IPS-20b (cell line): ENCODE results near the gene CDCA8.
"Not testable (repeated sequence)": the region's sequence is repeated elsewhere in the genome, so short reads cannot be mapped to it uniquely, and the experiment has no call there.

ENCODE experiments used
- H3K27ac ChIP-seq: one replicate; pipeline ENCODE4 v1.5.1; 2013; ENCODE audit warnings: low read length
- H3K27me3 ChIP-seq: 2 replicates; pipeline ENCODE4 v1.6.1; 2013; ENCODE audit warnings: mild to moderate bottlenecking, low read length, inconsistent platforms; ENCODE audit not compliant: insufficient read depth
- H3K36me3 ChIP-seq: 2 replicates; pipeline ENCODE4 v1.6.1; 2013; ENCODE audit warnings: low read depth, mild to moderate bottlenecking, inconsistent platforms, low read length, moderate library complexity; ENCODE audit not compliant: insufficient read depth
- H3K4me1 ChIP-seq: 2 replicates; pipeline ENCODE4 v1.6.1; 2013; ENCODE audit warnings: mild to moderate bottlenecking, control low read depth, inconsistent platforms, low read length, moderate library complexity; ENCODE audit not compliant: insufficient read depth
- H3K4me3 ChIP-seq: 2 replicates; pipeline ENCODE4 v1.5.1; 2013; ENCODE audit warnings: mild to moderate bottlenecking, low read length, inconsistent platforms
- H3K9ac ChIP-seq: 2 replicates; pipeline ENCODE4 v1.6.1; 2013; ENCODE audit warnings: low read depth, mild to moderate bottlenecking, inconsistent platforms, low read length, moderate library complexity
- H3K9me3 ChIP-seq: 2 replicates; pipeline ENCODE4 v1.6.1; 2013; ENCODE audit warnings: mild to moderate bottlenecking, low read depth, low read length, inconsistent platforms; ENCODE audit not compliant: insufficient read depth

Gene CDCA8

DNA sequence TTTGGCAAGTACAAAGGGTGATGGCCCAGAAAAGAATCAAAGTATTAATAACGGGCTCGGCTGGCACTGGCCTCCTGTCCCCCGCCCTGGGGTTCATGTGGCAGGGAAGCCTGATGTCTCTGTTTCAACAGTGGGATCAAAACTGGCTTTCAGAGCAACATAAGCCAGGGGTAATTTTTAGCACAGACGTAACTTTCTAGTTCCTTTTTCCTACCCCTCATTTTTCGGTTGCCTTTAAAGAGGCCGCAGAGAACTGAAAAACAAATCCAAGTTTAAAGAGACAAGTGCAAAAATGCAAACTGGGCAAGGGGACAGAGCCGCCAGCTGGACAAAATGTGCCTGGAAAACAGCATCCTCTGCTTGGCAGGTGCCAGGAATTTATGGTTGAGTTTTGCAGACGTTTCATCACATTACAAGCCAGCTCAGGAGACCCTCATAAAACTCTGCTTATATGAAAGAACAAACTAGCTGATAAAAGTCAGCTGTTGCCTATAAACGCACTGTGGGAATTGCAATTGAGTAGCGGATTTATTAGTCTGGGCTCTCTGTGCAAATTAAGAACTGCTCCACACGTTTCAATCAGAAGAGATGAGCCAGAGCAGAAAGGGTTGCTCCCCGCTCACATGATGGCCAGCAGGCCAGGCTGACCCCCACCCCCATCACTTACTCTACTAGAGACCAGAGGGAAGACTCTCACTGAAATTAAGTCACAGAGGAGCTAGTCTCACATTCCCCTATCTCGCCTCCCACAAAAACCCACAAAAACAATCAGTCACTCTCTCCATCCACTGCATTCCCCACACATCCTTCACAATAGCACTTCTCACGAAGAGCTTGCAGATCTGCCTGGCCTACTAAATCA, 15.8 kb upstream of the CDCA8 start:
- Histone ChIP-seq H3K4me1 (no peaks in the 10 kb centered on the region; the same call in 1 of the 2 replicates), H3K27me3 (peaks cover 4% of the 10 kb centered on the region; the same call in 1 of the 2 replicates), H3K9ac (peak overlapping the region; percentile 27; the same call in 1 of the 2 replicates), H3K9me3 (no peaks in the 10 kb centered on the region), H3K27ac (no peak overlapping the region), H3K4me3 (no peak overlapping the region), H3K36me3 (peaks cover 8% of the 10 kb centered on the region)

GRCh38 chr1:37677143-37677439, 15.2 kb upstream of the CDCA8 start:
- Histone ChIP-seq H3K4me1 (no peaks in the 10 kb centered on the region; the same call in 1 of the 2 replicates), H3K27me3 (peaks cover 4% of the 10 kb centered on the region; the same call in 1 of the 2 replicates), H3K9me3 (no peaks in the 10 kb centered on the region), H3K9ac (peak overlapping the region; percentile 27; the same call in 1 of the 2 replicates), H3K4me3 (no peak overlapping the region), H3K27ac (no peak overlapping the region), H3K36me3 (peaks cover 14% of the 10 kb centered on the region)

GRCh38 chr1:37677808-37678207, 14.5 kb upstream of the CDCA8 start:
- no peaks in the 10 kb centered on the region; the same call in 1 of the 2 replicates for H3K4me1 ChIP-seq
- peaks cover 20% of the 10 kb centered on the region for H3K36me3 ChIP-seq
- no peak overlapping the region for H3K4me3 ChIP-seq
- no peaks in the 10 kb centered on the region for H3K9me3 ChIP-seq
- no peak overlapping the region for H3K27ac ChIP-seq
- peaks cover 3% of the 10 kb centered on the region; the same call in 1 of the 2 replicates for H3K27me3 ChIP-seq
- no peak overlapping the region for H3K9ac ChIP-seq

DNA sequence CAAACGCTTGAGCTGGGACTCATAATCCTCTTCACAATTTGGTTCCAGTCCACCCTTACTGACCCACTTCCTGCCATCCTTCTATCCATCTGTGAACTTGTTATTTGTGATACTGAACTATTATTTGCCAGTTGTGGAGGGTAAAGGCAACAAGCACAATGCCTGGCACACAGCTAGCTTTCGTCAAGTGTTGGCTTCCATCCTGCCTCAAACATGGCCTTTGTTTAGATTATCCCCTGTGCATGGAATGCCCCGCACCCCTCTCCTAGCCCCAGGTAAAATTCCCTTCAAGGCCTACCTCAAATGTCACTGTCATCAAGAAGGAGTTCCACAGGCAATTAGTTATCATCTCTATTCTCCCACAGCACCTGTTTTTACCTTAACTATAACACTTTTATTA, 11.4 kb upstream of the CDCA8 start:
- Histone ChIP-seq H3K27ac (no peak overlapping the region), H3K4me1 (no peaks in the 10 kb centered on the region; the same call in 1 of the 2 replicates), H3K36me3 (peaks cover 49% of the 10 kb centered on the region), H3K9ac (no peak overlapping the region), H3K9me3 (no peaks in the 10 kb centered on the region), H3K4me3 (no peak overlapping the region), H3K27me3 (no peaks in the 10 kb centered on the region)

DNA sequence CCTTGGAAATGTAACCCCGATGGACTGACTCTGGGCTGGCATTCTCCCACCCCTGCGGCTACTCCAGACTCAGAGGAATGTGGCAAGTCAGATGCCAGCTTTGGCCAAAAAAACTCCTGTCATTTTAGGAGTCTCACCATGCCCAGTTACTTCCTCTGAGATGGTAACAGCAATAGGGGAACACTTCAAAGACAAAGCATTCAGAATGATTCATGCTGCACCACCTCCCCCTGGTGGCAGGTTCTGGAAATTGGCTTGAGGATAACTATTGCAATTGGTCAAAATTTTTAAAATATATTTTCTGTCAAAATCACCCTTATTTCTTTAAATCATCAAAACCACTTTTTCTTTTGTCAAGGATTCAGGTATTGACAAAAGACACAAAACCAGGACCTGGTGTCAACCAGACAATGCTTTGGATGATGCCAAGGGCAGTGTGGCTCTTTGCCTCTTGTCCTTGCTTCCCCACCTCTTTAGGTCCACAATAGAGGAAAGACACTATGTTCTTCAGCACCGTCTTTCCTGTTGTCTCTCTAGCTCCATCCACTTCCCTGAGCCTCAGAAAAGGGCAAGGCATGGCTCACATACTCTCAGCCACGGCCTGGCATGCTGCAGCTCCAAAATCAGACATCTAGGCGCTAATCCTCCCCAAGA, 9.9 kb upstream of the CDCA8 start:
- H3K9me3 ChIP-seq: no peaks in the 10 kb centered on the region
- H3K4me1 ChIP-seq: no peaks in the 10 kb centered on the region
- no peak overlapping the region for H3K9ac ChIP-seq
- H3K27ac ChIP-seq: no peak overlapping the region
- H3K27me3 ChIP-seq: no peaks in the 10 kb centered on the region
- no peak overlapping the region for H3K4me3 ChIP-seq
- peaks cover 59% of the 10 kb centered on the region for H3K36me3 ChIP-seq

DNA sequence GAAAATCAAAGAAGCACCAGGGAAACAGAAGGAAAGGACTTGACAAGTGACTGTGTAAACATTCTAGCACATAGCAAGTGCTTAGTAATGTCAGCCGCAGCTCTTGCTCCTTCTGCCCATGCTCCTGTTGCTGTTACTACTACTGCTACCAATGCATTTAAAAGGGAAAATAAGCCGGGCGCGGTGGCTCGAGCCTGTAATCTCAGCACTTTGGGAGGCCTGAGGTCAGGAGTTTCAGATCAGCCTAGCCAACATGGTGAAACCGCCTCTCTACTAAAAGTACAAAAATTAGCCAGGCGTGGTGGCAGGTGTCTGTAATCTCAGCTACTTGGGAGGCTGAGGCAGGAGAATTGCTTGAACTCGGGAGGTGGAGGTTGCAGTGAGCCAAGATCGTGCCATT, 8.1 kb upstream of the CDCA8 start:
- peaks cover 75% of the 10 kb centered on the region for H3K36me3 ChIP-seq
- H3K27me3 ChIP-seq, H3K9me3 ChIP-seq, H3K9ac ChIP-seq, H3K4me3 ChIP-seq, H3K27ac ChIP-seq, H3K4me1 ChIP-seq: not testable (repeated sequence)

DNA sequence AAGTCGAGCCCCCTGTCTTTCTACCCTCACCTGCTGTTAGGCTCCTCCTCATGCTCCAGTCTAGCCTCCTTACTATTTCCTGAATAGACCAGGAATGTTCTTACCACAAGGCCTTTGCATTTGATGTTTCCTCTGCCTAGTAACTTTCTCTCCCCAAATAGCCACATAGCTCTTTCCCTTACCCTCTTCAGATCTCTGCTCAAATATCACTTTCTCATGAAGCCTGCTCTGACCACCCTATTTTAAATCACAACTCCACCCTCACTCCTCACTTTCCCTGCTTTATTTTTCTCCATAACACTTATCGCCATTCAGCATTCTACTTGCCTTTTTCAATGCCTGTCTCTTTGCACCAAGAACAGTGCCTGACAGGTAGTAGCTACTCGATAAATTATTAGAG, 6.6 kb upstream of the CDCA8 start:
- Histone ChIP-seq H3K9ac (no peak overlapping the region), H3K36me3 (peaks cover 75% of the 10 kb centered on the region), H3K27ac (no peak overlapping the region), H3K27me3 (no peaks in the 10 kb centered on the region), H3K9me3 (no peaks in the 10 kb centered on the region), H3K4me1 (peaks cover 5% of the 10 kb centered on the region), H3K4me3 (no peak overlapping the region)

- not testable (repeated sequence) for H3K9ac ChIP-seq, H3K27ac ChIP-seq, H3K27me3 ChIP-seq, H3K4me3 ChIP-seq, H3K9me3 ChIP-seq
- H3K4me1 ChIP-seq: peaks cover 11% of the 10 kb centered on the region
- H3K36me3 ChIP-seq: peaks cover 55% of the 10 kb centered on the region
These were observed 4.6 kb upstream of the CDCA8 start for GRCh38 chr1:37687764-37688163.

GRCh38 chr1:37688926-37689325, 3.4 kb upstream of the CDCA8 start:
- Histone ChIP-seq H3K27me3 (peaks cover 6% of the 10 kb centered on the region; the same call in 1 of the 2 replicates), H3K4me1 (peaks cover 11% of the 10 kb centered on the region), H3K9ac (peak overlapping the region; percentile 82; the same call in 1 of the 2 replicates), H3K36me3 (peaks cover 44% of the 10 kb centered on the region), H3K27ac (no peak overlapping the region), H3K9me3 (no peaks in the 10 kb centered on the region), H3K4me3 (peak overlapping the region; percentile 85)

GRCh38 chr1:37691497-37692077, 729 bp upstream of the CDCA8 start:
- Histone ChIP-seq H3K9ac (peak overlapping the region; percentile 66; the same call in 1 of the 2 replicates), H3K9me3 (no peaks in the 10 kb centered on the region), H3K36me3 (peaks cover 41% of the 10 kb centered on the region), H3K27ac (no peak overlapping the region), H3K4me3 (peak overlapping the region; percentile 85), H3K27me3 (peaks cover 6% of the 10 kb centered on the region; the same call in 1 of the 2 replicates), H3K4me1 (peaks cover 11% of the 10 kb centered on the region)

DNA sequence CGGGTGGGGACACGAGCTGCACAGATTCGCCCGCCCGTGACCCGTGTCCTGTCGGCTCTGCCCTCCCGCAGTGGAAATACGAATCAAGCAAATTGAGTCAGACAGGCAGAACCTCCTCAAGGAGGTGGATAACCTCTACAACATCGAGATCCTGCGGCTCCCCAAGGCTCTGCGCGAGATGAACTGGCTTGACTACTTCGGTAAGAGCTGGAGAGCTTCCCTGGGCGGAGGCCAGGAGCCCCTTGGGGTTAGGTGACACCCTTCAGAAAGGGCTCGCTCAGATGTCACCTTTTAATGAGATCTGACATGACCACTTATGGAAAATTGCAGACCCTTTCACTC, 489 bp downstream of the CDCA8 start:
- peak overlapping the region; percentile 85 for H3K4me3 ChIP-seq
- H3K9ac ChIP-seq: peak overlapping the region; percentile 92; the same call in 1 of the 2 replicates
- H3K36me3 ChIP-seq: peaks cover 46% of the 10 kb centered on the region
- H3K9me3 ChIP-seq: no peaks in the 10 kb centered on the region
- H3K4me1 ChIP-seq: peaks cover 11% of the 10 kb centered on the region
- H3K27me3 ChIP-seq: peaks cover 6% of the 10 kb centered on the region; the same call in 1 of the 2 replicates
- H3K27ac ChIP-seq: no peak overlapping the region
